Germinal center (tissue), 1 donor: ENCODE results near the gene KLF14.
"Not testable (repeated sequence)": the region's sequence is repeated elsewhere in the genome, so short reads cannot be mapped to it uniquely, and the experiment has no call there.

ENCODE experiments used
- DNase-seq: peaks from one replicate; pipeline ENCODE4 v3.0.0; 2012; ENCODE audit warnings: mixed read lengths, low spot score

Gene KLF14

DNA sequence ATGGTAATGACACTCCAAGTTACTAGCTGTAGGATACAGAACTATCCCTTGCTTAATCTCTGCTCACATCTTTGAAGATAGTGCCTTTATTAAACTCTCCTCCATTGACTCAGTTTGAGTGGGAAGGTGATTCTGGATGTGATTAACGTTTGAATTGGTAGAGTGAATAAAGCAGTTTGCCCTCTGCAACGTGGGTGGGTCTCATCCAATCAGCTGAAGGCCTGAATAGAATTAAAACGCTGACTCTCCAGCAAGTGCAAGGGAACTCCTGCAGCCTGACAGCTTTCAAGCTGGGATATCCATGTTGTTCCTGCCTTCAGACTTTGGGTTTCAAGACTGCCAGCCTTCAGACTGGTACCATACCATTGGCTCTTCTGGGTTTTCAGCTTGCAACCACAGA, 21.6 kb downstream of the KLF14 start:
- DNase-seq, result no peak

DNA sequence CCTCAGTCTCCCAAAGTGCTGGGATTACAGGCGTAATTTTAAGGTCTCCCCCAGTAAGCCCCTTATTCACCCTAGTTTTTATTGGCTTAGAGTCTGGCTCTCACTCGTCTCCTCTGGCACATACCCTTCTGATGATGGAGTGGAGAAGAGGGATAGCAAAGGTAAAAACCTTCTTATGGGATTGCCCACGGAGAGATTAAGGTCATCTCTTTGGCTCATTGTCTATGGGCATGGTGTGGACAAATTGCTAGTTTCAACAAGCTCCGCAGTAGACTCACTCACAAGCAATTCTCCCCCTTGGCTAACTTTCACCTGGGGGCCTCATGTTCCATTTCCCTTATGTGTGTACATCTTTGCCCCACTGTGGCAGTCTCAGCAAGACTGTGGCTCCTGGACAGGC, 25.2 kb downstream of the KLF14 start:
- no peak for DNase-seq

DNA sequence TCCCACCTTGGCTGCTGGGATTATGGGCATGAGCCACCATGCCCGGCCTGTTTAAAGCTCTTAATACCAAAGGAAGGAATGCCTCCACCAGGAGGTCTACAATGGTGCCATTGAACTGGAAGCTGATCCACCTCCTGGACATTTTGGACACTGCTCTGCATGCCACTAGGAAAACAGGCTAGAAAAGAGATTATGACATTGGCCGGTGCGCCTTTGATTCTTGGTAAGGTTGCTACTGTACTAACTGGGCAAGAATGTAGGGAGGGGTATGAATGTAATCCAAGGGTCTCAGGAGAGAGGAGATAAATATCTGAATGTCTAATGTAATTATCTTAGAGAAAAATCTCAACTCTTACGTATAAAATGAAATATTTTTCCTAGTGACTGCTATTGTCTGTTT, 26.0 kb downstream of the KLF14 start:
- no peak for DNase-seq

DNA sequence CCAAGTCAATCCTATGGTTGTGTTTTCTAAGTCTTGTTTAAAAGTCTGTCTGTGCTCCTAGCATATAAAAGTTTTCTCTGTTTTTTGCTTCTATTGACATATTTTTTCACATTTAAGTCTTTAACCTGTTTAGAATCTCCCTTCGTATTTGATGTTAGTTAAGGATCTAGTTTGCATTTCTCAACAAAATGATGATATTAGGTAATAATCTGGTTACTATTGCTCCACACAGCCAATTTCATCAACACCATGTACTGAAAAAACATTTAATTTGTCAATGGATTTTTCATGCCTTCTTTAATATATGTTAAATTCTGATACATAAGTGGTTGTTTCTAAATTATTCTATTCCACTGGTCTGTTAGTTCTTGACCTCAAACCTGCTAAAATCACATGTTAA, 30.2 kb downstream of the KLF14 start:
- DNase-seq, result no peak

DNA sequence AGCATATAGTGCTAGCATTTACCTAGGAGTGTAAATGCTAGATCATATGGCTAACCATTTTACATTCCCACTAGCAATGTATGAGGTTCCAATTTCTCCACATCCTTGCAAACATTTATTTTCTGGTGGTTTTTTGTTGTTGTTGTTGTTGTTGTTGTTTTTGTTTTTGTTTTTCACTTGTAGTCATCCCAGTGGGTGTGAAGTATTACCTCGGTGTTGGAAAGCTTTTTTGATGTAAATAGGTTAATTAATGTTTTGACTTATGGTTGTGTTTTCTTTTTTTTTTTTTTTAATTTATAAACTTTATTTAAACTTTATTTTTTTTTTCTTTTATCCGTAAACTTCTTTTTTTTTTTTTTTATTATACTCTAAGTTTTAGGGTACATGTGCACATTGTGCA, 32.4 kb downstream of the KLF14 start:
- no peak for DNase-seq

DNA sequence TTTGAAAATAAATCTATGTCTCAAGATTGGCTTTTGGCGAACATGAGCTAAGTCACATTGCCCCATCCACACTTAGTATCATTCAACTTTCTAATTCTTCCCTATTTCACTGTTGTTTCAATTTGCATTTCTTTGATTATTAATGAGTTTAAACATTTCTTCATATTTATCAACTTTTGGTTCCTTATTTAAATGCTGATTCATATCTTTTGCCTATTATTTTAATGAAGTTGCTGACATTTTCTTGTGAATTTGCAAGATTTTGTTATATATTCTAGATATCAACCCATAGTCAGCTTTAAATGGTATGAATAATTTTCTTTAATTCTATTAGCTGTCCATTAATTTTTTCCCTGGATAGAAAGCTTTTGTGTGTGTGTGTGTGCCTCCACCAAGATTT, 33.2 kb downstream of the KLF14 start:
- no peak for DNase-seq

DNA sequence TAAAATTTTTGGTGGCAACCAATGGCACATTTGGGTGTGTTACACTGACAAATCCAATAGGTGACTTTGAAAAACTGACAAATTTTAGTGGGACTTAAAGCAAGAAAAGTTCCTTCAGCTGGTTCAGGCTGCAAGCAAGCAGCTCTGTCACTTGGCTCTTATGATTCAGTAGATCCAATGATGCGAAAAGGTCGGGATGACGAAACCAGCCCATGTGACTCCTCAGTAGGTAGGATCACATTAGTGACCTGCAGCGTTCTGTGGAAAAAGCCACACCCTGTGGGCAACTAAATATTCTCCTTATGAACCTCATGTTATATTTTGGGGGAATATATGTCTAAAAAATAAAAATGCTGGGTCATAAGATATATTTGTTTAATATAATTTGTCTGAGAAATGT, 34.3 kb downstream of the KLF14 start:
- no peak for DNase-seq

DNA sequence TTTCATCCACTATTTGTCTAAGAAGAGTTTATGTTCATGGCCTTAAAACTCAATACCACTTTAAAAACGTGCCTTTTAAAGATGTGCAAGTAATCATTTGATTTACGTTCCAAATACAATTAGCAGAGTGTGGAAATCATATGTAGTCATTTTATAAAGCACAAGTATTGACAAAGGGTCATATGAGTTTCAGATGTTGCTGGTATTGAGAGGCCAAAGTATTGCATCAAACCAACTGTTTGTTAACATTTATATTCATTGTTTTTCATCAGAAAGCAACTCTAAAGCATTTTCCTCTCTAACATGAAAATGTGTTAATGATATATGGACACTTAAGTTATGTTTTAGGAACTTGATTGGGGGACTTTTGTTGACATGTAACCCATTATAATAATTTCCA, 36.2 kb downstream of the KLF14 start:
- DNase-seq, result no peak

DNA sequence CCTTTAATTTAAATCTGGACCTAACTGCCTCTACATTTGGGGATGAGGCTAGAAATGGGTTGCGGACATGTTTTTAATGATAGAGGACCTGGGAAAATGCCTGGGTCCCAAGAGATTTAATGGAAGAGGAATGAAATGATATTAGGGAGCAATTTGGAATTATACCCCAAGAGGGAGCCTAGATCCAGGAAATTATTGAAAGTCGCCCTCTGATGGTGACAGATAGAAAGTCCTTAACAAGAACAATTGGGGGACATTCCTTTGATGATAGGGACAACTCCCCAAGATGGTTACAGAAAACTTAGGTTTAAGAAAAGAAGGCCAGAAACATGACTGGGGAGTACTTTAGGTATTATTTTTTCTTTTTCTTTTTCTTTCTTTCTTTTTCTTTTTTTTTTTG, 38.2 kb downstream of the KLF14 start:
- DNase-seq, result peak; percentile 7

DNA sequence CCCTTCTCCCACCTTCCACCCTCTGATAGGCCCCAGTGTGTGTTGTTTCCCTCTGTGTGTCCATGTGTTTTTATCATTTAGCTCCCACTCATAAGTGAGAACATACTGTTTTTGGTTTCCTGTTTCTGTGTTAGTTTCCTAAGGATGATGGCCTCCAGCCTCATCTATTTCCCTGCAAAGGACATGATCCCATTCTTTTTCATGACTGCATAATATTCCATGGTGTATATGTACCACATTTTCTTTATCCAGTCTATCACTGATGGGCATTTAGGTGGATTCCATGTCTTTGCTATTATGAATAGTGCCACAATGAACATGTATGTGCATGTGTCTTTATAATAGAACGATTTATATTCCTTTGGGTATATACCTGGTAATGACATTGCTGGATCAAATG, 41.6 kb downstream of the KLF14 start:
- not testable (repeated sequence) for DNase-seq

DNA sequence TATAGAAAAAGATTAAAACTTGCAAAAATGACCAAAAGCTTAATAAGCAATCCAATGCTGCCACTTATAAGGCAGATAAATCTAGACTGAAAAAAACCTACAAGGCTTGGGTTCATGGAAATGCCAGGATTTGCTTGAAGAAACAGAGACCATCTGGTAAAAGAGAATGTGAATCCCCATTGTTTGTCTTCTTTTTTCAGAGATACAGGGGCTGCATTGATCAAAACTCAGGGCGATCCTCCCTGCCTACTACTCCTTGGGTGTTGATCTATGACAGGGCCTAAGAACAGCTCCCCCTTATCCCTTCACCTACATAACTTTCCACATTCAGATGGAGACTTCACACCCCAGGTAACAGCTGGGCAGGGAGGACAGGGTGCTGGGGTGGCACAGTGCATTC, 44.3 kb downstream of the KLF14 start:
- no peak for DNase-seq

DNA sequence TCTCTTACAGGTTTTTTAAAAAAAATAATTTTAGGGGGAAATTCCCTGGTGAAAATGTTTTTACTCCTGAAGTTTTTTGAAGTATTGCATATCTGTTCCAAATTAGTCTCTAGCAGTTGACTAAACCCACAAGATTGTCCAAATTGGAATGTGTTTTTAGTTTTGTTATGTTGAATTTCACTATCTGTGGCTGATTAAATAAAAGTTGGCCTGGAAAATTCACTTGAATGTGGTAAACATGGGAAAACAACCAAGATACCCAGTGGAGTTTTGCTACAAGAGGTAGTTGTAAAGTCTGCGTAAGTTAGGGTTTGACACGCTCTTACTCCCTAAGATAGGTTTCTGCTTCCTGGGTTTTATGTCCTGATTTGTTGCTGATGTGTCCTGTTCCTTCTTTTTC, 51.0 kb downstream of the KLF14 start:
- DNase-seq, result no peak
